Heart left ventricle (tissue), 16 donors: Measurements from ENCODE around the gene AFAP1L2. TPM values are rescaled to one million over a fixed set of nuclear protein-coding genes. Genes with fewer than 3 reads are reported as not detected.

Experiments used
- ATAC-seq, 4 donors: fragments of 200-7000 bp; cut with Tn5 transposase; one replicate each; pipeline ENCODE4 v1.9.1; 2020 to 2022; ENCODE audit warnings: moderate library complexity in 4 of 4, mild to moderate bottlenecking in 3 of 4, moderate number of reproducible peaks in 1 of 4
- DNase-seq, 5 donors: peaks; one replicate each; pipeline ENCODE4 v3.0.0-alpha.2; 2020
- H3K27ac ChIP-seq, 12 donors: fragments of 200-600 bp; sonication (generic) in 4 of 12; one replicate each; pipeline versions ENCODE4 v1.5.0 to v1.8.0; 2016 to 2022; ENCODE audit warnings: mild to moderate bottlenecking in 2 of 12
- H3K27me3 ChIP-seq, 9 donors: fragments of 200-600 bp; sonication (generic) in 2 of 9; one replicate each; pipeline versions ENCODE4 v1.5.1 to v1.8.0; 2016 to 2022; ENCODE audit warnings: mild to moderate bottlenecking in 3 of 9
- H3K36me3 ChIP-seq, 9 donors: fragments of 200-600 bp; sonication (generic) in 2 of 9; one replicate each; pipeline versions ENCODE4 v1.5.0 to v1.8.0; 2018 to 2022; ENCODE audit warnings: mild to moderate bottlenecking in 2 of 9
- H3K4me1 ChIP-seq, 12 donors: fragments of 200-600 bp; sonication (generic) in 4 of 12; one replicate each; pipeline versions ENCODE4 v1.5.0 to v1.8.0; 2016 to 2022; ENCODE audit warnings: mild to moderate bottlenecking in 3 of 12
- H3K4me3 ChIP-seq, 12 donors: fragments of 200-600 bp; sonication (generic) in 4 of 12; one replicate each; pipeline versions ENCODE4 v1.5.0 to v1.8.0; 2017 to 2022; ENCODE audit warnings: mild to moderate bottlenecking in 9 of 12, moderate library complexity in 4 of 12
- H3K9me3 ChIP-seq, 12 donors: fragments of 200-600 bp; sonication (generic) in 4 of 12; one replicate each; pipeline versions ENCODE4 v1.5.0 to v1.8.0; 2016 to 2022; ENCODE audit warnings: mild to moderate bottlenecking in 1 of 12
- POLR2A ChIP-seq, 2 donors: fragments of 450-650 bp; IDR thresholded peaks; one replicate each; pipeline ENCODE4 v1.6.1; 2017; ENCODE audit warnings: antibody characterized with exemption in 2 of 2, mild to moderate bottlenecking in 2 of 2, moderate library complexity in 2 of 2
- WGBS, 4 donors: extraction: QIAGEN DNeasy Blood & Tissue Kit in 2 of 4; methylation state at CpG; one replicate each; pipeline versions ENCODE4 v1.1.5 to v1.1.7; 2013 to 2018; 5-methylcytosine and 5-hydroxymethylcytosine counted together
- intact Hi-C, 10 donors: fragments of 100-400 bp; cut with DNase I; formaldehyde crosslinking; loops; one replicate each; pipeline versions ENCODE4 v1.11.1 to v1.14.2; 2022
- polyA plus RNA-seq, 2 donors: library from polyadenylated mRNA; stranded (reverse); fragments of 200-250 nt; gene quantifications; one replicate each; pipeline ENCODE4 v1.2.3, GENCODE V29; 2013
- total RNA-seq, 9 donors: library from RNA; depleted of rRNA in 2 of 9; stranded (reverse); fragments of >200 nt in 2 of 9; fragmentation: NEBNext Ultra II Directional in 3 of 9; extraction: Animal tissue kit (Norgen Biotek cat#: 25700) in 3 of 9; gene quantifications; one replicate each; pipeline versions ENCODE4 v1.1.0 to v1.2.4, GENCODE V29; 2016 to 2023
- TF ChIP-seq, protein P1 (sequence below), 12 donors: fragments of 200-600 bp; sonication (generic) in 4 of 12; IDR thresholded peaks; one replicate each; pipeline versions ENCODE4 v1.5.0 to v1.8.0; 2018 to 2022; ENCODE audit warnings: antibody characterized with exemption in 12 of 12, mild to moderate bottlenecking in 5 of 12
- donor health status: ischemic (EF 13 %, LVEDD 7.1; RV severe dilation, severe dysfunction).
- donor health status: healthy with polysubstance abuse.
- donor health status: DM: no; HTN: yes; CAD: no.
- donor health status: DM: no; HTN: no; CAD: no.
- donor health status: ischemic (EF 25% LVEDD 6.9; RV normal size, moderate dysfunction).
- donor health status: ischemic (EF 25% LVEDD 5.7; RV mildly dilated, moderate dysfunction).
- donor health status: healthy.
- donor health status: DM: yes; HTN: yes; CAD: no.
- donor health status: ischemic (EF 35%, LVEDD 5.7; RV mildly dilated, moderate dysfunction).
- donor health status: nonischemic (EF 11% LVEDD 7.7; RV severe dilation, severe dysfunction).
- donor health status: DM: yes; HTN: yes; CAD: no.
- donor health status: PGD.
- donor health status: ischemic (EF 29% LVEDD 5.4; RV normal size, mild dysfunction).
- donor health status: nonischemic (EF 23%, LVEDD 6.1; RV moderate dilation, normal function).

AFAP1L2 gene
- total and polyA plus RNA-seq, 11 donors = 2.8 to 8.2 (median 4.3) TPM

DNA sequence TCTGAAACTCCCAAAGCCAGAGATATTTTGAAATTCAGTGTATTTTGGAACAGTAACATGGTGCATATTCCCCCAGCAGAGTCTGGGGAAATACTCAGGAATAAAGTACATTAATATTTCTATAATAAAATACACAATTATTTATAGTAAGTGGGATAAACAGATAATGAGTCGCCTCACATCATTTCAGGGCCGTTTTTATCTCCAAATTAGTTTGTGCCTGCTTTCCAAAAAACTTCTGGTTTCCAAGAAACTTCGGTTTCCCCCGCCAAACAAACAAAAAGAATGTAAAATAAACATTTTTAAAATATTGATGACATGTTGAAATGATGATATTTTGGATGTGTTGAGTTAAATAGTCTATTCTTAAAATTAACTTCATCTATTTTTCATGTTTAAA lies 48.2 kb downstream of the AFAP1L2 start:
- no peaks in the 10 kb centered on the region for H3K27me3 ChIP-seq
- WGBS, 4 donors = 63 to 75% (median 71%) methylated on average over 4 of the region's 4 CpGs
- H3K9me3 ChIP-seq = no peaks in the 10 kb centered on the region
- H3K4me1 ChIP-seq = peaks cover 0 to 24% (median 8%) of the 10 kb centered on the region in 12 donors
- no peak overlapping the region for H3K27ac ChIP-seq
- intact Hi-C loops = no loop called here
- ATAC-seq (no peak), DNase-seq (no peak)
- no peak overlapping the region for H3K4me3 ChIP-seq
- H3K36me3 ChIP-seq = no peaks in the 10 kb centered on the region
- TF ChIP-seq, protein P1, sequence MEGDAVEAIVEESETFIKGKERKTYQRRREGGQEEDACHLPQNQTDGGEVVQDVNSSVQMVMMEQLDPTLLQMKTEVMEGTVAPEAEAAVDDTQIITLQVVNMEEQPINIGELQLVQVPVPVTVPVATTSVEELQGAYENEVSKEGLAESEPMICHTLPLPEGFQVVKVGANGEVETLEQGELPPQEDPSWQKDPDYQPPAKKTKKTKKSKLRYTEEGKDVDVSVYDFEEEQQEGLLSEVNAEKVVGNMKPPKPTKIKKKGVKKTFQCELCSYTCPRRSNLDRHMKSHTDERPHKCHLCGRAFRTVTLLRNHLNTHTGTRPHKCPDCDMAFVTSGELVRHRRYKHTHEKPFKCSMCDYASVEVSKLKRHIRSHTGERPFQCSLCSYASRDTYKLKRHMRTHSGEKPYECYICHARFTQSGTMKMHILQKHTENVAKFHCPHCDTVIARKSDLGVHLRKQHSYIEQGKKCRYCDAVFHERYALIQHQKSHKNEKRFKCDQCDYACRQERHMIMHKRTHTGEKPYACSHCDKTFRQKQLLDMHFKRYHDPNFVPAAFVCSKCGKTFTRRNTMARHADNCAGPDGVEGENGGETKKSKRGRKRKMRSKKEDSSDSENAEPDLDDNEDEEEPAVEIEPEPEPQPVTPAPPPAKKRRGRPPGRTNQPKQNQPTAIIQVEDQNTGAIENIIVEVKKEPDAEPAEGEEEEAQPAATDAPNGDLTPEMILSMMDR (IDR thresholded peaks at IDR 0.05) = no peak
- TF ChIP-seq POLR2A (IDR thresholded peaks at IDR 0.05) = no peak

DNA sequence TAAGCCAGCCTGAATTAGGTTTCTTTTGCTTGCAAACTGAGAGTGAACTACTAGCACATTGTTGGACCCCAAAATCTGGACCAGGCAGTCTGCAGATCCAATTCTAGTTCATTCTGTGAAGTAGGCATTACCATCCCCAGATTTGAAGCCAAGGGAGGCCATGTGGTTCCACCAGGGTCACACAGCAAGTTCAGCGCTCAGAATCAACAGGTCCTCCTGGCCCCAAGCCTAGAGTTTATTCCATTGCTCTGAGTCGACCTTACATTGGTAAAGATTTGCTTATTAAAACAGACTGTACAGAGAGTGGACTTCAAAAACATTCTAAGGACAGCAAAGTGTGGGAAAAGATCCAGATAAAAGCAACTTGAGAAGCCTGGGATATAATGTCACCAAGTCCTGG lies 50.9 kb downstream of the AFAP1L2 start:
- H3K27me3 ChIP-seq = no peaks in the 10 kb centered on the region
- 72 to 83% (median 79%) methylated on average over 2 of the region's 2 CpGs for WGBS, 4 donors
- ATAC-seq (no peak), DNase-seq (no peak)
- no peak overlapping the region for H3K27ac ChIP-seq
- TF ChIP-seq, protein P1 (IDR thresholded peaks at IDR 0.05) = no peak
- TF ChIP-seq POLR2A (IDR thresholded peaks at IDR 0.05) = no peak
- peaks cover 0 to 42% (median 13%) of the 10 kb centered on the region in 12 donors for H3K4me1 ChIP-seq
- H3K9me3 ChIP-seq = no peaks in the 10 kb centered on the region
- intact Hi-C loops = no loop called here
- H3K36me3 ChIP-seq = no peaks in the 10 kb centered on the region
- H3K4me3 ChIP-seq = no peak overlapping the region

DNA sequence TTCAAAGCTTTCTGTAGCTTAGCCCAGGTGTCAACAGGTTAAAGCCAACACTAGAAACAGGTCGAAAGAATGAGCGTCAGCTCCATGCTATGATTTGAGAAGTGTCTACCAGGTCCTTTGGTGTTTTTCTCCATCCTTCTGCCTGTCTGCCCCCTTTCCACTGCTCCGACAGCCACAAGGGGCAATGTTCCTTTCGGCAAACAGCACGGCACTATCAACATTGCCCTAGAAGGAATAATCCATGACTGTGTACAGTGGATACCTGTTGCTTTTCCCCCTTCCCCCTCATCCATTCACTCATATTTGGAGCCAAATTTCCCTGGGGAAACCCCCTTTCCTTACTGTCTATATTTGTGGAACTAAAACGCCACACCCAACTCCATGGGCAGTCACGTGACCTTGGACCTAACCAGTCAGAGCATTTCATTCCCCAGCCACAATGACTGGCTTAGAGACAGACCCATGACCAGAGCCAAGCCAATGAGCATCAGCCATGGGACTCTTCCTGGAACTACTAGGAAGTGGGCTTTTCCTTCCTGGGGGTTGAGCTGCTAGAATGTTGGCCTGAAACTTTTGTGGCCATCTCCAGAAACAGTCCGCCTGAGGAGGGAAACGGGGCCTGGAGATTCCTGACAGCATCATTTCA lies 51.5 kb downstream of the AFAP1L2 start:
- Histone ChIP-seq H3K4me3 (no peak overlapping the region), H3K4me1 (peaks cover 0 to 41% (median 13%) of the 10 kb centered on the region in 12 donors), H3K27me3 (no peaks in the 10 kb centered on the region), H3K36me3 (no peaks in the 10 kb centered on the region), H3K9me3 (no peaks in the 10 kb centered on the region), H3K27ac (no peak overlapping the region)
- no peak for TF ChIP-seq POLR2A (IDR thresholded peaks at IDR 0.05)
- TF ChIP-seq, protein P1 (IDR thresholded peaks at IDR 0.05) = no peak
- DNase-seq = no peak
- WGBS, 4 donors = 92 to 94% (median 92%) methylated on average over 9 of the region's 9 CpGs
- no peak for ATAC-seq
- intact Hi-C loops = no loop called here

DNA sequence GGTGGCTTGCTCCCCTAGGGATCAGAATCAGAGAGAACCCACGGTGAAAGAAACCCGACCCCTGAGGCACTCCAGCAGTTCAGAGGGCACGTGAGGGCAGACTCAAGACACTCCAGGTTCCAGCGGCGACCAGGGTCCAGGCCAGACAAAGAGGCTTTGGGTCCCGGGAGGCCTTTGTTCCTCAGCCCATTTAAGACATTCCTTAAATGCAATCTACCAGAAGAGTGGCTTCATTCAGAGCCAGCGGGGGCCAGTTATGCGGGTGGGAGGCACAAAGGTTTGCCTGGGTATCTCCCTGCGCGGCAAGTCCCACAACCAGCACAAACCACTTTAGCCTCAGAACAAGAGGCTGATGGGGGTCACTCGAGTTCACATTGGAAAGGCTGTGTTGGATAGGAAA lies 53.6 kb downstream of the AFAP1L2 start:
- DNase-seq (no peak), ATAC-seq (no peak)
- intact Hi-C loops = no loop called here
- Histone ChIP-seq H3K4me3 (no peak overlapping the region), H3K4me1 (peaks cover 0 to 24% (median 4%) of the 10 kb centered on the region in 12 donors), H3K27ac (peak overlapping the region in 4 of 12 donors; percentile 30 to 60 (median 43)), H3K27me3 (no peaks in the 10 kb centered on the region), H3K36me3 (no peaks in the 10 kb centered on the region), H3K9me3 (no peaks in the 10 kb centered on the region)
- 62 to 77% (median 72%) methylated on average over 10 to 11 of the region's 11 CpGs for WGBS, 4 donors
- TF ChIP-seq POLR2A (IDR thresholded peaks at IDR 0.05) = no peak
- TF ChIP-seq, protein P1 (IDR thresholded peaks at IDR 0.05) = no peak
